ENCODE results near the gene XYLT2. TPM values are rescaled to one million over a fixed set of nuclear protein-coding genes. Genes with fewer than 3 reads are reported as not detected.

The XYLT2 gene
- total and polyA plus RNA-seq, 5 donors = 13.2 to 19.1 (median 18.2) TPM

GRCh38 chr17:50359005-50359699, 13.2 kb downstream of the XYLT2 start:
- intact Hi-C loops (cut with DNase I) = no loop called here
- Histone ChIP-seq H3K4me1 (ENCODE audit: control insufficient read depth, insufficient read depth, low read length) (no peaks in the 10 kb centered on the region), H3K9me3 (ENCODE audit: control insufficient read depth, low read length) (no peaks in the 10 kb centered on the region), H3K4me3 (ENCODE audit: low read length) (no peak overlapping the region), H3K27ac (ENCODE audit: low read length) (no peak overlapping the region), H3K27me3 (ENCODE audit: control insufficient read depth, insufficient read depth) (no peaks in the 10 kb centered on the region)
- DNase-seq = peak in 1 of 3 donors; percentile 73
- 74% methylated on average over 5 of the region's 5 CpGs for WGBS
- no peak for ATAC-seq

DNA sequence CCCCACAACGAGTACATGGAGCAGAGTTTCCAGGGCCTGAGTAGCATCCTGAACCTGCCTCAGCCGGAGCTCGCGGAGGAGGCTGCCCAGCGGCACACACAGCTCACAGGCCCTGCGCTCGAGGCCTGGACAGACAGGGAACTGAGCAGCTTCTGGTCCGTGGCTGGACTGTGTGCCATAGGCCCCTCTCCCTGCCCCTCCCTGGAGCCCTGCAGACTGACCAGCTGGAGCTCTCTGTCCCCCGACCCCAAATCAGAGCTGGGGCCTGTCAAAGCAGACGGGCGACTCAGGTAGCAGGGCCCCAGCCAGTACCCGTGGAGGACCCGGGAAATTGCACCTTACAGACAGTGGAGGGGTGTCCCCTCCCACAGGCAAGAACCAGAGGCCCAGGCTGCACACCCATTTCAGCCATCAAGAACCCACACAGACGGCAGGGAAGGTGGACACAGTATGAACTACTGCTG, 14.1 kb downstream of the XYLT2 start:
- 84% methylated on average over 14 of the region's 14 CpGs for WGBS
- DNase-seq (no peak), ATAC-seq (no peak)
- H3K27me3 ChIP-seq (ENCODE audit: control insufficient read depth, insufficient read depth) = no peaks in the 10 kb centered on the region
- H3K9me3 ChIP-seq (ENCODE audit: control insufficient read depth, low read length) = no peaks in the 10 kb centered on the region
- intact Hi-C loops (cut with DNase I) = loop anchor here in 2 of 4 donors (10.0 kb wide), 1 partner anchor 115 kb away; the partner anchor contains the start of gene RSAD1 (in 2 of the 2)
- H3K27ac ChIP-seq (ENCODE audit: low read length) = no peak overlapping the region
- no peak overlapping the region for H3K4me3 ChIP-seq (ENCODE audit: low read length)
- no peaks in the 10 kb centered on the region for H3K4me1 ChIP-seq (ENCODE audit: control insufficient read depth, insufficient read depth, low read length)

DNA sequence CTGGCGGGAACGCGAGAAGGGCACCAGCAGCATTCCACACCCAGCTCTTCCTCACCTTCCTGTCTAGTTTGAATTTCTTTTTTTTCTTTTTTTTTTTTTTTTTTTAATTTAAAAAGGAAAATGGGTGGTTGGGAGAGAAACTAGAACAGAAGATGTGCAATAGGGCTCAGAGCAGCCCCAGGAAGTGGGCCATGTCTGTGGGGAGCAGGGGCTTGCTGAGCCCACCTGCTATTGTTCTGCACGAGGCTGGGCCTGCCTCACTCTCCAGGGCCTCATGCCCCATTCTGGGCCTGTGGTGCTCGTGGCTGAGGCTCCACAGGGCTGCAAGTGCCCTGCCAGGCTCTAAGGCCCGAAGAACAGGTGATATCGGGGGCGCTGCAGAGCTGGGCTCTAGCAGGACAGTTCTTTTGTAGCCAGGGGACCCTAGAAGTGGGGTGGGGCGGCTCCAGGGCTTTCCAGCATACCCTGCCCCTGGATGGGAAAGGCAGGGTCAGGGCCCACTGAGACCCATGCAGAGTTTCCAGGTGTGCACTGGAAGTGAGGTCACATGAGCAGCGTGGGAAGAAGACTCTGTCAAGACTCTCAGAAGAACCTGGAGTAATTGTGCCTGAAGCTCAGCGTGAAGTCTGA, 14.7 kb downstream of the XYLT2 start:
- no peak for ATAC-seq
- intact Hi-C loops (cut with DNase I) = loop anchor here in 2 of 4 donors (10.0 kb wide), 1 partner anchor 114 kb away; the partner anchor contains the start of gene RSAD1 (in 2 of the 2)
- Histone ChIP-seq H3K27me3 (ENCODE audit: control insufficient read depth, insufficient read depth) (no peaks in the 10 kb centered on the region), H3K4me3 (ENCODE audit: low read length) (no peak overlapping the region), H3K27ac (ENCODE audit: low read length) (no peak overlapping the region), H3K4me1 (ENCODE audit: control insufficient read depth, insufficient read depth, low read length) (no peaks in the 10 kb centered on the region), H3K9me3 (ENCODE audit: control insufficient read depth, low read length) (no peaks in the 10 kb centered on the region)
- DNase-seq = no peak
- 84% methylated on average over 11 of the region's 11 CpGs for WGBS

DNA sequence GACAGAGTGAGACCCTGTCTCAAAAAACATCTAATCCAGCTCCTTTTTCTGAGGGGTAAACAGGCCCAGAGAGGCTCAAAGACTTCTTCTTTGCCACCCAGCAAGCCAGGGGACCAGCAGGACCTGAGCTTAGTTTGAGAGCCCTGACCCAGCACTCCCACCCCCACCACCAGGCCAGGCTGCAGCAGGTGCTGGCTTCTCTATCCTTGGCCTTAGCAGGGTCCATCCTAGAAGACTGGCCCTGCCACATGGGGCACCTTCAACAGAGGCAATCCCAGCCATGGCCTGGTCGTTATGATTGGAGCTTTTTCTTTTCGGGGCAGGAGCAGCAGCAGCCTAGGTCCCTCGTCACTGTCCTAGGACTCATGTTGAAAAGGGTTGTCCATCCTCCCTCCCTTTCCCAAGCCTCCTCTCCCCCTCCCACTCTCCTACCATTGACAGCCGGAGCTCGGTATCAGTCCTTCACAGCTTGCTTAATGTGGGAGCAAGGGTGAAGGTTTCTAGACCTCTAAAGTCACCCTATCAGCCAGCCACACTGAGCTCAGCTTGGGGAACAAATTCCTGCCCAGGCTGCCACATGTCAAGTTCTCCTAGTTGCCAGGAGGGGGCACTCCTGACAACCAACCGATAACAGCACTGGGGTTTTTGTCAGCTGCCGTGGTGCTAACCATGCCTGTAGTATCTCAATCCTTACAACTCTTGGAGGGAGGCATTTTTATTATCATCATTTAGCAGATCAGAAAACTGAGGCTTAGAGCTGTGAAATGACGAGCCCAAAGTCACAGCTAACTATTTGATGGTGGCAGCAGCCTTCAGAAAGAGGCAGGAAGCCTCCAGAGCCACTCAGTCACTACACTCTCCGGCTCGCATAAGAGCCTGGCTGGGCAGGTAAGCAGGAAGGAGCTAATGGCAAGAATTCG, 15.9 kb downstream of the XYLT2 start:
- H3K4me3 ChIP-seq (ENCODE audit: low read length) = no peak overlapping the region
- intact Hi-C loops (cut with DNase I) = loop anchor here in 2 of 4 donors (10.0 kb wide), 1 partner anchor 113 kb away; the partner anchor contains the start of gene RSAD1 (in 2 of the 2)
- H3K4me1 ChIP-seq (ENCODE audit: control insufficient read depth, insufficient read depth, low read length) = no peaks in the 10 kb centered on the region
- WGBS = 27% methylated on average over 11 of the region's 11 CpGs
- no peak overlapping the region for H3K27ac ChIP-seq (ENCODE audit: low read length)
- ATAC-seq = peak; percentile 42 to 50
- no peaks in the 10 kb centered on the region for H3K9me3 ChIP-seq (ENCODE audit: control insufficient read depth, low read length)
- DNase-seq = peak in 2 of 3 donors; percentile 59 to 77
- no peaks in the 10 kb centered on the region for H3K27me3 ChIP-seq (ENCODE audit: control insufficient read depth, insufficient read depth)

GRCh38 chr17:50362661-50363060, 16.7 kb downstream of the XYLT2 start:
- DNase-seq = no peak
- Histone ChIP-seq H3K27ac (ENCODE audit: low read length) (no peak overlapping the region), H3K4me1 (ENCODE audit: control insufficient read depth, insufficient read depth, low read length) (no peaks in the 10 kb centered on the region), H3K9me3 (ENCODE audit: control insufficient read depth, low read length) (no peaks in the 10 kb centered on the region), H3K27me3 (ENCODE audit: control insufficient read depth, insufficient read depth) (no peaks in the 10 kb centered on the region), H3K4me3 (ENCODE audit: low read length) (no peak overlapping the region)
- 71% methylated on average over 7 of the region's 7 CpGs for WGBS
- no peak for ATAC-seq
- intact Hi-C loops (cut with DNase I) = loop anchor here in 2 of 4 donors (10.0 kb wide), 1 partner anchor 112 kb away; the partner anchor contains the start of gene RSAD1 (in 2 of the 2)

DNA sequence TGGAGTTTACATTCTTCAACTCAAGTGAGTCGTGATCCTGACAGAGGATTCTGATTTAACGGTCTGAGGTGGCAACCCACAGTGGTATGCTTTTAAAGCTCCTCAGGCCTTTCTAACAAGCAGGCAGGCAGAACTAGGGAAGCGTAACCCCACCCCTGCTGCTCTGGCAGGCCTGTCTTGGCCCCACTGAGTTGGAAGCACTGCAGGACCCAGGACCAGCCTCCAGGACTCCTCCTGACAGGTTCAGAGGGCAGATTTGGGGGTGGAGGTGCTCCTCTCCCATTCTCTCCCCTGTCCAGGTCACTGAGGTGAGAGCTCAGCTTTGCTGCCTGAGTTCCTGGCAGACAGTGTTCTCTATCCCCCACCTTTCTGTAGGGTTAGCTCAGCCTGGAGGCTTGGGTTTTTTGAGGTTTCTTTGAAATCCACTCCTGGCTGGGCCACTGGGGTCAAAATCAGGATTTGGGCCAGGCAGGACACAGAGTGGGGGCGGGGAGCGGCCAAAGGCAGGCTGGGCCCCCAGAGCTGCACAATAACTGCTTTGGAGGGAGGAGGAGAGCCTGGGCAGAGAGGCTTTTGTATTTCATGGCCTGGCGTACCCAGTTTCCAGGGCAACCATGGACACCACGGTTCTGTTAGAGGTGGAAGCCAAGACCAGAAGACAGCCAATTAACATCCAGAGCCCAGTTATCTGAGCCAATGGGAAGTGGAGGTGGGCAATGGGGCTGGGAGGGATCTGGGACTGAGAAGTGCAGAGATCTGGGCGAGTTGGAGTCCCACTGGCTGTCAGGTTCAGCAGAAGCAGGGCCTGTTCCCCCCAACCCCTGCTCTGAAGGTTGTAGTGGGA, 17.5 kb downstream of the XYLT2 start:
- no peak overlapping the region for H3K27ac ChIP-seq (ENCODE audit: low read length)
- no peak overlapping the region for H3K4me3 ChIP-seq (ENCODE audit: low read length)
- DNase-seq = peak in 2 of 3 donors; percentile 66
- no peaks in the 10 kb centered on the region for H3K9me3 ChIP-seq (ENCODE audit: control insufficient read depth, low read length)
- 44% methylated on average over 8 of the region's 8 CpGs for WGBS
- intact Hi-C loops (cut with DNase I) = loop anchor here in 2 of 4 donors (10.0 kb wide), 1 partner anchor 111 kb away; the partner anchor contains the start of gene RSAD1 (in 2 of the 2)
- peak; percentile 40 to 55 for ATAC-seq
- H3K4me1 ChIP-seq (ENCODE audit: control insufficient read depth, insufficient read depth, low read length) = no peaks in the 10 kb centered on the region
- H3K27me3 ChIP-seq (ENCODE audit: control insufficient read depth, insufficient read depth) = no peaks in the 10 kb centered on the region

- intact Hi-C loops (cut with DNase I) = loop anchor here in 2 of 4 donors (10.0 kb wide), 1 partner anchor 111 kb away; the partner anchor contains the start of gene RSAD1 (in 2 of the 2)
- ATAC-seq (no peak), DNase-seq (no peak)
- Histone ChIP-seq H3K27me3 (ENCODE audit: control insufficient read depth, insufficient read depth) (no peaks in the 10 kb centered on the region), H3K27ac (ENCODE audit: low read length) (no peak overlapping the region), H3K9me3 (ENCODE audit: control insufficient read depth, low read length) (no peaks in the 10 kb centered on the region), H3K4me3 (ENCODE audit: low read length) (no peak overlapping the region), H3K4me1 (ENCODE audit: control insufficient read depth, insufficient read depth, low read length) (no peaks in the 10 kb centered on the region)
- WGBS = 58% methylated on average over 4 of the region's 4 CpGs
Measured at GRCh38 chr17:50364061-50364458, 18.1 kb downstream of the XYLT2 start.

DNA sequence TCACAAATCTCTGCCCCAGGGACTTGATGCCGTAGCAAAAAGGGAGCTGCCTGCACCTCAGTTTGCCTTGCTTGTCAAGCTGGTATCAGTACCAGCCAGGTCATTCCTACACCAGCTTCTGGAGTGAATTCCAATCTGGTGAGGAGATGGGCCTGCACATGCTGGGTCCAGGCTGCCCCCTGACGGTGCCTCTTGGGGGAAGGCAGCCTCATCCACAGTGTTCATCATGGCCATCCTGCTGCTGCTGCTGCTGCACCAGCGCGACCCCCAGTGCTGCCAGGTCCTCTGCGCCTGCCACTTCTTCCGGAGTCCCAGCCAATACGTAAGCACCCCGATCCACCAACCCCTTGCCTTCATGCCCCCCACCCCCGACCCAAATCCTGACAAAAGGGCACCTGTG, 18.8 kb downstream of the XYLT2 start:
- Histone ChIP-seq H3K27ac (ENCODE audit: low read length) (no peak overlapping the region), H3K9me3 (ENCODE audit: control insufficient read depth, low read length) (no peaks in the 10 kb centered on the region), H3K4me3 (ENCODE audit: low read length) (no peak overlapping the region), H3K27me3 (ENCODE audit: control insufficient read depth, insufficient read depth) (no peaks in the 10 kb centered on the region), H3K4me1 (ENCODE audit: control insufficient read depth, insufficient read depth, low read length) (no peaks in the 10 kb centered on the region)
- 73% methylated on average over 9 of the region's 9 CpGs for WGBS
- no peak for ATAC-seq
- DNase-seq = no peak
- intact Hi-C loops (cut with DNase I) = loop anchor here in 2 of 4 donors (10.0 kb wide), 1 partner anchor 110 kb away; the partner anchor contains the start of gene RSAD1 (in 2 of the 2)

GRCh38 chr17:50365165-50365564, 19.2 kb downstream of the XYLT2 start:
- DNase-seq (no peak), ATAC-seq (no peak)
- intact Hi-C loops (cut with DNase I) = loop anchor here in 2 of 4 donors (10.0 kb wide), 1 partner anchor 110 kb away; the partner anchor contains the start of gene RSAD1 (in 2 of the 2)
- no peaks in the 10 kb centered on the region for H3K27me3 ChIP-seq (ENCODE audit: control insufficient read depth, insufficient read depth)
- no peaks in the 10 kb centered on the region for H3K9me3 ChIP-seq (ENCODE audit: control insufficient read depth, low read length)
- 52% methylated on average over 2 of the region's 2 CpGs for WGBS
- no peak overlapping the region for H3K27ac ChIP-seq (ENCODE audit: low read length)
- no peak overlapping the region for H3K4me3 ChIP-seq (ENCODE audit: low read length)
- no peaks in the 10 kb centered on the region for H3K4me1 ChIP-seq (ENCODE audit: control insufficient read depth, insufficient read depth, low read length)

Measured in right cardiac atrium (tissue), 5 donors.